GM18505 (cell line): Measurements from ENCODE around the gene TOP2B.

Experiments used
- ATAC-seq: cut with Tn5 transposase; IDR thresholded peaks from one replicate; pipeline ENCODE4 v1.9.1; 2021; ENCODE audit not compliant: unreplicated experiment
- POLR2A ChIP-seq: IDR thresholded peaks from 4 replicates; pipeline ENCODE4 v1.6.1; 2011; ENCODE audit warnings: borderline replicate concordance; ENCODE audit not compliant: insufficient read depth, insufficient read length; ENCODE audit errors: extremely low read depth

TOP2B gene

GRCh38 chr3:25683410-25683809 is 18.7 kb upstream of the TOP2B start:
- TF ChIP-seq POLR2A: no peak

GRCh38 chr3:25679642-25680302 is 15.1 kb upstream of the TOP2B start:
- no peak for ATAC-seq

More at GRCh38 chr3:25683410-25683809, 18.7 kb upstream of the TOP2B start:
- no peak for ATAC-seq

GRCh38 chr3:25679166-25679565 is 14.5 kb upstream of the TOP2B start:
- no peak for ATAC-seq

More at GRCh38 chr3:25679642-25680302, 15.1 kb upstream of the TOP2B start:
- TF ChIP-seq POLR2A: no peak

GRCh38 chr3:25678581-25678980 is 13.9 kb upstream of the TOP2B start:
- TF ChIP-seq POLR2A: no peak
- ATAC-seq: no peak

More at GRCh38 chr3:25679166-25679565, 14.5 kb upstream of the TOP2B start:
- no peak for TF ChIP-seq POLR2A

- TF ChIP-seq POLR2A: no peak
- ATAC-seq: no peak
These were observed 12.4 kb upstream of the TOP2B start for GRCh38 chr3:25677121-25677520.

GRCh38 chr3:25674670-25675069 is 10.0 kb upstream of the TOP2B start:
- no peak for TF ChIP-seq POLR2A
- no peak for ATAC-seq

GRCh38 chr3:25673738-25674298 is 9.1 kb upstream of the TOP2B start:
- no peak for ATAC-seq
- no peak for TF ChIP-seq POLR2A

- no peak for TF ChIP-seq POLR2A
- peak; percentile 22 for ATAC-seq
These were observed 891 bp upstream of the TOP2B start for GRCh38 chr3:25665315-25666280.

GRCh38 chr3:25663869-25664811 is 567 bp downstream of the TOP2B start:
- TF ChIP-seq POLR2A: no peak
- ATAC-seq: peak; percentile 35

- ATAC-seq: peak; percentile 7
- TF ChIP-seq POLR2A: no peak
These were observed 1.3 kb downstream of the TOP2B start for GRCh38 chr3:25663347-25663868.

GRCh38 chr3:25662736-25663320 is 1.9 kb downstream of the TOP2B start:
- TF ChIP-seq POLR2A: no peak
- no peak for ATAC-seq

GRCh38 chr3:25661694-25662437 is 2.8 kb downstream of the TOP2B start:
- no peak for TF ChIP-seq POLR2A

GRCh38 chr3:25658836-25659235 is 5.9 kb downstream of the TOP2B start:
- ATAC-seq: no peak
- no peak for TF ChIP-seq POLR2A

More at GRCh38 chr3:25661694-25662437, 2.8 kb downstream of the TOP2B start:
- ATAC-seq: no peak
